Right lobe of liver (tissue), 6 donors: ENCODE data around the gene P2RY6. TPM values are rescaled to one million over a fixed set of nuclear protein-coding genes. Genes with fewer than 3 reads are reported as not detected.

ENCODE experiments used
- ATAC-seq, 4 donors: fragments of 200-7000 bp; cut with Tn5 transposase; one replicate each; pipeline ENCODE4 v1.9.1; 2020; ENCODE audit warnings: mild to moderate bottlenecking in 4 of 4, moderate library complexity in 4 of 4
- DNase-seq, 3 donors: peaks; one replicate each; pipeline ENCODE4 v3.0.0-alpha.2; 2020
- H3K27ac ChIP-seq, 3 donors: fragments of 200-600 bp; one replicate each; pipeline ENCODE4 v1.8.0; 2022
- H3K27me3 ChIP-seq, 2 donors: fragments of 200-600 bp; one replicate each; pipeline ENCODE4 v1.8.0; 2022
- H3K36me3 ChIP-seq, 4 donors: fragments of 200-600 bp; sonication (generic) in 1 of 4; one replicate each; pipeline versions ENCODE4 v1.5.1 to v1.8.0; 2017 to 2022; ENCODE audit warnings: control low read depth in 1 of 4
- H3K4me1 ChIP-seq, 4 donors: fragments of 200-600 bp; sonication (generic) in 1 of 4; one replicate each; pipeline versions ENCODE4 v1.5.1 to v1.8.0; 2017 to 2022; ENCODE audit warnings: control low read depth in 1 of 4
- H3K4me3 ChIP-seq, 3 donors: fragments of 200-600 bp; one replicate each; pipeline ENCODE4 v1.8.0; 2022
- H3K9me3 ChIP-seq, 4 donors: fragments of 200-600 bp; sonication (generic) in 1 of 4; one replicate each; pipeline versions ENCODE4 v1.5.1 to v1.8.0; 2017 to 2022; ENCODE audit warnings: control low read depth in 1 of 4
- POLR2A ChIP-seq: fragments of 450-650 bp; IDR thresholded peaks from one replicate; pipeline ENCODE4 v1.6.1; 2017; ENCODE audit warnings: antibody characterized with exemption, mild to moderate bottlenecking
- WGBS: methylation state at CpG from one replicate; pipeline ENCODE4 v1.1.6; 2018; ENCODE audit warnings: low coverage, low lambda C conversion rate; ENCODE audit not compliant: insufficient coverage; ENCODE audit errors: missing lambda C conversion rate; 5-methylcytosine and 5-hydroxymethylcytosine counted together
- intact Hi-C, 2 donors: fragments of 100-400 bp; cut with DNase I; formaldehyde crosslinking; loops; one replicate each; pipeline versions ENCODE4 v1.11.2 to v1.14.1; 2022
- total RNA-seq, 6 experiments: library from RNA; depleted of rRNA in 2 of 6; stranded (reverse); fragments of >200 nt in 2 of 6; fragmentation: NEBNext Ultra II Directional in 3 of 6; extraction: Animal tissue kit (Norgen Biotek cat#: 25700) in 3 of 6; gene quantifications; one replicate each; pipeline versions ENCODE4 v1.1.0 to v1.2.4, GENCODE V29; 2016 to 2023
- TF ChIP-seq, protein P1 (sequence below), 4 donors: fragments of 200-600 bp in 3 of 4; fragments of 450-650 bp in 1 of 4; IDR thresholded peaks; one replicate each; pipeline versions ENCODE4 v1.5.1 to v1.8.0; 2016 to 2022; ENCODE audit warnings: antibody characterized with exemption in 4 of 4, mild to moderate bottlenecking in 2 of 4
- donor health status: DM: no; HTN: yes; CAD: no.
- donor health status: DM: no; HTN: no; CAD: no.
- donor health status: DM: no; HTN: no; CAD: no.
- donor health status: DM: no; HTN: yes; CAD: no.
- donor health status: DM: no; HTN: yes; CAD: no.

Gene P2RY6
- total RNA-seq, 6 experiments from 2014 or later: 0.24 to 1.8 (median 0.62) TPM

- intact Hi-C loops: no loop called here
- Histone ChIP-seq H3K9me3 (no peaks in the 10 kb centered on the region), H3K27me3 (no peaks in the 10 kb centered on the region), H3K4me3 (no peak overlapping the region), H3K27ac (no peak overlapping the region), H3K36me3 (no peaks in the 10 kb centered on the region), H3K4me1 (no peaks in the 10 kb centered on the region)
- DNase-seq (peak in 2 of 3 donors; percentile 40 to 51), ATAC-seq (peak; percentile 26 to 49 (median 43))
- no CpG with 5 or more reads among the region's 11 CpGs for WGBS
- TF ChIP-seq, protein P1, sequence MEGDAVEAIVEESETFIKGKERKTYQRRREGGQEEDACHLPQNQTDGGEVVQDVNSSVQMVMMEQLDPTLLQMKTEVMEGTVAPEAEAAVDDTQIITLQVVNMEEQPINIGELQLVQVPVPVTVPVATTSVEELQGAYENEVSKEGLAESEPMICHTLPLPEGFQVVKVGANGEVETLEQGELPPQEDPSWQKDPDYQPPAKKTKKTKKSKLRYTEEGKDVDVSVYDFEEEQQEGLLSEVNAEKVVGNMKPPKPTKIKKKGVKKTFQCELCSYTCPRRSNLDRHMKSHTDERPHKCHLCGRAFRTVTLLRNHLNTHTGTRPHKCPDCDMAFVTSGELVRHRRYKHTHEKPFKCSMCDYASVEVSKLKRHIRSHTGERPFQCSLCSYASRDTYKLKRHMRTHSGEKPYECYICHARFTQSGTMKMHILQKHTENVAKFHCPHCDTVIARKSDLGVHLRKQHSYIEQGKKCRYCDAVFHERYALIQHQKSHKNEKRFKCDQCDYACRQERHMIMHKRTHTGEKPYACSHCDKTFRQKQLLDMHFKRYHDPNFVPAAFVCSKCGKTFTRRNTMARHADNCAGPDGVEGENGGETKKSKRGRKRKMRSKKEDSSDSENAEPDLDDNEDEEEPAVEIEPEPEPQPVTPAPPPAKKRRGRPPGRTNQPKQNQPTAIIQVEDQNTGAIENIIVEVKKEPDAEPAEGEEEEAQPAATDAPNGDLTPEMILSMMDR (IDR thresholded peaks at IDR 0.05): no peak
- no peak for TF ChIP-seq POLR2A
These were observed 2.7 kb downstream of the P2RY6 start for GRCh38 chr11:73274722-73275380.

GRCh38 chr11:73275381-73275750, 3.2 kb downstream of the P2RY6 start:
- no peak for TF ChIP-seq POLR2A
- TF ChIP-seq, protein P1 (IDR thresholded peaks at IDR 0.05): no peak
- Histone ChIP-seq H3K36me3 (no peaks in the 10 kb centered on the region), H3K27ac (no peak overlapping the region), H3K4me3 (no peak overlapping the region), H3K27me3 (no peaks in the 10 kb centered on the region), H3K4me1 (no peaks in the 10 kb centered on the region), H3K9me3 (no peaks in the 10 kb centered on the region)
- intact Hi-C loops: no loop called here
- ATAC-seq (peak in 1 of 4 donors; percentile 10), DNase-seq (no peak)
- WGBS: 88% methylated on average over 4 of the region's 4 CpGs

GRCh38 chr11:73277467-73277866, 5.3 kb downstream of the P2RY6 start:
- intact Hi-C loops: no loop called here
- H3K4me3 ChIP-seq: no peak overlapping the region
- WGBS: 84% methylated on average over 3 of the region's 3 CpGs
- TF ChIP-seq, protein P1 (IDR thresholded peaks at IDR 0.05): no peak
- no peak for TF ChIP-seq POLR2A
- H3K27me3 ChIP-seq: no peaks in the 10 kb centered on the region
- H3K9me3 ChIP-seq: no peaks in the 10 kb centered on the region
- ATAC-seq (no peak), DNase-seq (no peak)
- H3K36me3 ChIP-seq: no peaks in the 10 kb centered on the region
- H3K27ac ChIP-seq: no peak overlapping the region
- H3K4me1 ChIP-seq: no peaks in the 10 kb centered on the region

GRCh38 chr11:73280626-73281025, 8.5 kb downstream of the P2RY6 start:
- H3K4me3 ChIP-seq: no peak overlapping the region
- no peaks in the 10 kb centered on the region for H3K36me3 ChIP-seq
- ATAC-seq: peak; percentile 38 to 65 (median 56)
- H3K9me3 ChIP-seq: no peaks in the 10 kb centered on the region
- 76% methylated on average over 5 of the region's 5 CpGs for WGBS
- H3K27ac ChIP-seq: no peak overlapping the region
- TF ChIP-seq, protein P1 (IDR thresholded peaks at IDR 0.05): no peak
- TF ChIP-seq POLR2A: no peak
- DNase-seq: no peak
- intact Hi-C loops: no loop called here
- no peaks in the 10 kb centered on the region for H3K4me1 ChIP-seq
- no peaks in the 10 kb centered on the region for H3K27me3 ChIP-seq
